Kidney epithelial cell (primary cell): Measurements from ENCODE around the gene GRIK3. TPM values are rescaled to one million over a fixed set of nuclear protein-coding genes. Genes with fewer than 3 reads are reported as not detected.

Experiments used
- DNase-seq: peaks from one replicate; pipeline ENCODE4 v3.0.0-alpha.2; 2010; ENCODE audit warnings: low read depth
- H3K27me3 ChIP-seq: 2 replicates; pipeline ENCODE4 v1.6.0; 2011; ENCODE audit warnings: low read length; ENCODE audit not compliant: control insufficient read depth, insufficient read depth
- H3K36me3 ChIP-seq: 2 replicates; pipeline ENCODE4 v1.5.1; 2011; ENCODE audit warnings: low read length; ENCODE audit not compliant: control insufficient read depth, insufficient read depth
- H3K4me3 ChIP-seq: 2 replicates; pipeline ENCODE4 v1.5.1; 2011; ENCODE audit warnings: low read depth, mild to moderate bottlenecking, control low read depth, low read length
- CTCF ChIP-seq: IDR thresholded peaks from 2 replicates; pipeline ENCODE4 v1.5.1; 2011; ENCODE audit warnings: mild to moderate bottlenecking, moderate library complexity, low read length, control low read depth, inconsistent platforms; ENCODE audit not compliant: insufficient read depth, poor library complexity, severe bottlenecking
- total RNA-seq: library from RNA; depleted of rRNA; stranded (reverse); fragments of >200 nt; gene quantifications from 2 replicates; pipeline ENCODE4 v1.2.3, GENCODE V29; 2015

The GRIK3 gene
- total RNA-seq, 1 donor from 2014 or later: under 0.01 TPM

GRCh38 chr1:36754366-36754765 is 279.9 kb downstream of the GRIK3 start:
- H3K36me3 ChIP-seq: no peaks in the 10 kb centered on the region
- no peaks in the 10 kb centered on the region for H3K27me3 ChIP-seq
- DNase-seq: no peak
- TF ChIP-seq CTCF: no peak
- no peak overlapping the region for H3K4me3 ChIP-seq

DNA sequence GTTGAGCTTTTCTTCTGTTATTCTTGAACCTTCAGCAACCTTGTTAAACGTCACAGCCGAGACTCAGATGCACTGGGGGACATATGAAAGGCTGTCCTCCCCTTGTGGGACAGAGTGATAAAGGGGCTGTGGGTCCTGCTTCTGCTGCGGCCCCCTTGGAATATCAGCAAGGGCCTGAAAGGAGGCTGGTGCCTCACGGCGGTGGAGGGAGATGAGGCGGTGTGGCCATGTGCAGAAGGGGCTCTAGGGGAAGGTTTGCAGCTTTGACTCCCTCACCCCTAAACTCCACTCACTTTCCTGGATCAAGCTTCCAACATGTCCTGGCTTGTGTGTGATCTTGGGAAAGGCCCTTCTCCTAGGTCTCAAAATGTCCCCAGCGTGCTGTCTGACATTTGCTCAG is 280.9 kb downstream of the GRIK3 start:
- Histone ChIP-seq H3K4me3 (no peak overlapping the region), H3K27me3 (no peaks in the 10 kb centered on the region), H3K36me3 (no peaks in the 10 kb centered on the region)
- DNase-seq: no peak
- no peak for TF ChIP-seq CTCF

DNA sequence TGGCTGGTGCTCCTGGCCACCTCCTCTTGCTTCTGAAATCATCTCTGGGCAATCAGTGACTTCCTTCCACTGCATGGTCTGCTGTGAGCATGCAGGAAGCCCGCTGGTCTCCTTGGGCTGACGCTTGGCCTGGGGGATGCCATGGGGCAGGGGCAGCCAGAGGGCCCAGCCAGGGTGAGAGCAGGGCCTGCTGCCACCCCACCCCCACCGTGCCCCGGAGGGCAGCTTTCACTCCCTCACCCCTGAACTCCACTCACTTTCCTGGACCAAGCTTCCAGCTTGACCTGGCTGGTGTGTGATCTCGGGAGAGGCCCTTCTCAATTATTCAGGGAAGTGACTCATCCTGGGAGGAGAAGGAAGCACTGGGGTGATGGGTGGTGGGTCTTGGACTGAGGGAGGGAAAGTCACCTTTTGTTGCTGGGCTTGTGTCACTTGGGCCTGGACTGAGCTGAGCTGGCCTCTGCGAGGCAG is 281.4 kb downstream of the GRIK3 start:
- no peak for DNase-seq
- TF ChIP-seq CTCF: no peak
- Histone ChIP-seq H3K36me3 (no peaks in the 10 kb centered on the region), H3K27me3 (no peaks in the 10 kb centered on the region), H3K4me3 (no peak overlapping the region)

- no peak overlapping the region for H3K4me3 ChIP-seq
- H3K36me3 ChIP-seq: no peaks in the 10 kb centered on the region
- no peaks in the 10 kb centered on the region for H3K27me3 ChIP-seq
- DNase-seq: no peak
- no peak for TF ChIP-seq CTCF
These were observed 281.9 kb downstream of the GRIK3 start for GRCh38 chr1:36752431-36752830.

GRCh38 chr1:36751525-36751924 is 282.8 kb downstream of the GRIK3 start:
- Histone ChIP-seq H3K36me3 (no peaks in the 10 kb centered on the region), H3K27me3 (no peaks in the 10 kb centered on the region), H3K4me3 (no peak overlapping the region)
- no peak for DNase-seq
- no peak for TF ChIP-seq CTCF

GRCh38 chr1:36748466-36748865 is 285.8 kb downstream of the GRIK3 start:
- TF ChIP-seq CTCF: no peak
- no peak overlapping the region for H3K4me3 ChIP-seq
- no peaks in the 10 kb centered on the region for H3K27me3 ChIP-seq
- no peak for DNase-seq
- H3K36me3 ChIP-seq: no peaks in the 10 kb centered on the region
